Mammary microvascular endothelial cell (primary cell): ENCODE measurements around the gene TCEAL7. TPM values are rescaled to one million over a fixed set of nuclear protein-coding genes. Genes with fewer than 3 reads are reported as not detected.

ENCODE experiments used
- total RNA-seq: library from RNA; depleted of rRNA; stranded (reverse); fragments of >200 nt; gene quantifications from 2 replicates; pipeline ENCODE4 v1.2.3, GENCODE V29; 2015

TCEAL7 gene, protein sequence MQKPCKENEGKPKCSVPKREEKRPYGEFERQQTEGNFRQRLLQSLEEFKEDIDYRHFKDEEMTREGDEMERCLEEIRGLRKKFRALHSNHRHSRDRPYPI
- 1.2 and 5.3 TPM in 2 replicates for total RNA-seq

GRCh38 chrX:103329991-103330390 lies at the start of gene TCEAL7:
Gene TCEAL7 (plus strand): TSS chrX:103330239. CDS start chrX:103331404, 1,165 bp downstream.

DNA sequence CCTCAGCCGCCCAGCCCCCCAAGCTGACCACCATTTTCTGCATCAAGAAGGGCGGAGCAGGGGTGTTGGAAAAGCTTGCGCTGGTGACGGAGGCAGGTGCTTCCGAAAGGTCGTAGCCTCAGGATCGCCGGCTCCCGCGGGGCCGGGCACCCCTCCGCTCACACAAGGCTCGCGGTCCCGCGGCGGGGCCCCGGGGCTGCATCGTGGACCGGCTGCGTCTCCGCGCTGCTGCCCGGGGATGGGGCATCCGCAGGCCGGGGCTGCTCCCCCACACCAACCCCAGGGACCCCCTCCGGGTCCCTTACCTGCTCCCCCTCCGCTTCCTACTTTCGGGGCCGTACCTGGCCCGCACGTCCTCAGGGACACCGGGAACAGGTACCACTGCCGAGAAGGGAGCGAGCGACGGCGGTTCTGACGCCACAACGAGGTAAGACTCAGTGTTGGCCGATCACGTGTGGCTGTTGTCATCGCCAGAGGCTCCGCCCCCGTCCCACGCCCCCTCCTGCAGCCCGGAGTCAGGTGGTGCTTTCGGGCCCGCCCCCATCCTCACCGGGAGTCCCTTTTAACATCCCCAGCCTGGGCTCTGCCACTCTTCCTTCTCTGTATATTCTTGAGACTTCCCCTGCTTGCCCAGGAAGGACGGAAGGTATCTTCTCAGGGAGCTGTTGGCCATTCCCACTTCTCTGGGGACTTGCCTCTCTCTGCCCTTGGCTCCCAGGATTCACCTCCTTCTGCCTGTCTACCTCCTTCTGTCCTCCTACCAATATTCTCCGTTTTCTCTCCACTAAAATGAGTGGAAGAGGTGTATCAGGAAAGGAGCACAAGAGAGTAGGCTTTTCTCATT lies 19.3 kb upstream of the TCEAL7 start, which contains the start of gene BEX2:
BEX2 (minus strand) TSS at position 436 of the 844 bp plus-strand sequence. CDS start 1,014 bp downstream, outside the sequence.

DNA sequence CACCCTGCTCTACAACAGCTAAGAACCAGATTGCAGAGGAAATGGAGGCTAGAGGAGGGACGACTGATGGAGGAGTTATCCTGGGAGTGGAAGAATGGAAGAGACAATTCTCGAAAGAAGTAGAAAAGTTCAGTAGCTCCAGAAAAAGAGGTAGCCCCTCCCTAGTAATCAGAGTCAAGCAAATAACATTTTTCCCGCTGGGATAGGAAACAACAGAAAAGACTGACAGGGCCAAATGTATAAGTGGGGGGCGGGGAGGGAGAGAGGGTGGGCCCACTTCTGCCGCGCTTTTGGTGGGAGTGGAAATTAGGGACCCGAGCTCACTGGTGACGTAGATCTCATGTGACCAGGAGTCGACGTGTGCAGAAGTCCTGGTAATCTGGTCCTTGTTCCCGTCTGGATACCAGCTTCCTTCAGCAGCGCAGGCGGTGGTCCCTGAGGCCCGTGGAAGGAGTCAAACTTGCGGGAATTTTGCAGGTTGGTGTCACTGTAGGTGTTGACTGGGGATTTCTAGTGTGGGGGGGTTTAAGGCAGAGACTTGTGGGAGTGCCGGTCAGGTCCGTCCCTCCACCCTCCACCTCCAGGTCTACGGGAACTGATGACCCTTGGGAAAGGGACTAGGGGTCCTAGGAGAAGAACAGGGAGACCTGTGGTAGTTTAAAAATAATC lies 26.2 kb downstream of the TCEAL7 start, which contains the start of gene TCEAL9:
TCEAL9 (plus strand) TSS at position 377 of the 669 bp plus-strand sequence. CDS start 1,179 bp downstream, outside the sequence.

GRCh38 chrX:103376118-103376978 lies 46.3 kb downstream of the TCEAL7 start, which contains the start of gene BEX3:
Gene BEX3 (plus strand): TSS chrX:103376538. CDS start chrX:103377522, 984 bp downstream.

Other genes starting within 250 kb of the TCEAL7 start
- gene NXF3, start 237.1 kb upstream of the TCEAL7 start, total RNA-seq = not detected in 2 replicates
- 13.7 TPM in 2 replicates for gene BEX4, start 115.1 kb upstream of the TCEAL7 start, total RNA-seq
- gene TCEAL8, start 75.1 kb upstream of the TCEAL7 start, total RNA-seq = 62.8 and 72.3 TPM in 2 replicates
- gene TCEAL5, start 53.5 kb upstream of the TCEAL7 start, total RNA-seq = not detected in 2 replicates
- 0.73 and 1.7 TPM in 2 replicates for gene BEX2, start 19.2 kb upstream of the TCEAL7 start, total RNA-seq
- 93.7 and 102 TPM in 2 replicates for gene TCEAL9, start 26.3 kb downstream of the TCEAL7 start, total RNA-seq
- 191 and 218 TPM in 2 replicates for gene BEX3, start 46.3 kb downstream of the TCEAL7 start, total RNA-seq
- gene RAB40A, start 189.2 kb downstream of the TCEAL7 start, total RNA-seq = not detected in 2 replicates